Fibroblast of lung (primary cell): ENCODE data around the gene C19orf67. TPM values are rescaled to one million over a fixed set of nuclear protein-coding genes. Genes with fewer than 3 reads are reported as not detected.
A peak's percentile ranks its signal among the peaks of the same experiment; 100 is the strongest.

Experiments
- DNase-seq, 2 donors: peaks; one replicate each; pipeline versions ENCODE4 v3.0.0 to v3.0.0-alpha.2; 2010; ENCODE audit warnings: low read depth in 2 of 2
- H2AFZ ChIP-seq: 2 replicates; pipeline ENCODE4 v1.5.1; 2012; ENCODE audit warnings: low read length, control low read depth, inconsistent platforms
- H3K27ac ChIP-seq: 2 replicates; pipeline ENCODE4 v1.5.1; 2011; ENCODE audit warnings: low read length, control low read depth; ENCODE audit not compliant: insufficient read depth
- H3K27me3 ChIP-seq: 2 replicates; pipeline ENCODE4 v1.5.1; 2011; ENCODE audit warnings: mild to moderate bottlenecking, low read length; ENCODE audit not compliant: control insufficient read depth, insufficient read depth
- H3K36me3 ChIP-seq: 2 replicates; pipeline ENCODE4 v1.5.1; 2011; ENCODE audit warnings: low read length; ENCODE audit not compliant: control insufficient read depth, insufficient read depth
- H3K4me1 ChIP-seq: 2 replicates; pipeline ENCODE4 v1.5.1; 2011; ENCODE audit warnings: low read length; ENCODE audit not compliant: control insufficient read depth, insufficient read depth; ENCODE audit errors: extremely low read depth
- H3K4me2 ChIP-seq: 2 replicates; pipeline ENCODE4 v1.5.1; 2011; ENCODE audit warnings: low read length, control low read depth; ENCODE audit not compliant: insufficient read depth; ENCODE audit errors: extremely low read depth
- H3K4me3 ChIP-seq, 4 experiments: fragments of 200-600 bp in 1 of 4; sonication (generic) in 1 of 4; replicated peaks in 1 of 4; 2 replicates each; pipeline ENCODE4 v1.5.1; 2011 to 2016; ENCODE audit warnings: low read length in 4 of 4, low read depth in 3 of 4, mild to moderate bottlenecking in 3 of 4, control low read depth in 2 of 4, inconsistent platforms in 1 of 4, mixed read lengths in 1 of 4; ENCODE audit not compliant: insufficient read depth in 1 of 4; ENCODE audit errors: control extremely low read depth in 1 of 4
- H3K79me2 ChIP-seq: 2 replicates; pipeline ENCODE4 v1.5.1; 2012; ENCODE audit warnings: mild to moderate bottlenecking, low read length, inconsistent platforms; ENCODE audit not compliant: control insufficient read depth, insufficient read depth
- H3K9ac ChIP-seq: 2 replicates; pipeline ENCODE4 v1.5.1; 2011; ENCODE audit warnings: mild to moderate bottlenecking, low read length, control low read depth; ENCODE audit not compliant: insufficient read depth
- H3K9me3 ChIP-seq: 2 replicates; pipeline ENCODE4 v1.5.1; 2012; ENCODE audit warnings: low read depth, low read length; ENCODE audit not compliant: control insufficient read depth, insufficient read depth
- H4K20me1 ChIP-seq: 2 replicates; pipeline ENCODE4 v1.5.1; 2011; ENCODE audit warnings: low read length; ENCODE audit not compliant: control insufficient read depth, insufficient read depth; ENCODE audit errors: extremely low read depth
- CTCF ChIP-seq, 2 donors: IDR thresholded peaks in 1 of 2; conservative IDR thresholded peaks in 1 of 2; 1 replicate in 1 of 2; 2 replicates in 1 of 2; pipeline ENCODE4 v1.5.1; 2011 to 2012; ENCODE audit warnings: low read length in 2 of 2, control low read depth in 1 of 2, inconsistent platforms in 1 of 2, low read depth in 1 of 2, mild to moderate bottlenecking in 1 of 2
- EZH2 ChIP-seq: IDR thresholded peaks from 2 replicates; pipeline ENCODE4 v1.5.1; 2012; ENCODE audit warnings: low read length, control low read depth, mild to moderate bottlenecking; ENCODE audit errors: missing control alignments
- polyA plus RNA-seq, 2 donors: library from polyadenylated mRNA; depleted of rRNA in 1 of 2; stranded (reverse) in 1 of 2; unstranded in 1 of 2; fragments of >200 nt; gene quantifications; 2 replicates each; pipeline ENCODE4 v1.2.1, GENCODE V29; 2011 to 2012; ENCODE audit warnings: missing spikeins in 1 of 2
- total RNA-seq: library from RNA; depleted of rRNA; stranded (reverse); fragments of >200 nt; gene quantifications from 2 replicates; pipeline ENCODE4 v1.2.1, GENCODE V29; 2014

C19orf67 gene
- total and polyA plus RNA-seq, 2 donors (not counting 1 experiment from before 2014, with no cell fraction given): not detected

DNA sequence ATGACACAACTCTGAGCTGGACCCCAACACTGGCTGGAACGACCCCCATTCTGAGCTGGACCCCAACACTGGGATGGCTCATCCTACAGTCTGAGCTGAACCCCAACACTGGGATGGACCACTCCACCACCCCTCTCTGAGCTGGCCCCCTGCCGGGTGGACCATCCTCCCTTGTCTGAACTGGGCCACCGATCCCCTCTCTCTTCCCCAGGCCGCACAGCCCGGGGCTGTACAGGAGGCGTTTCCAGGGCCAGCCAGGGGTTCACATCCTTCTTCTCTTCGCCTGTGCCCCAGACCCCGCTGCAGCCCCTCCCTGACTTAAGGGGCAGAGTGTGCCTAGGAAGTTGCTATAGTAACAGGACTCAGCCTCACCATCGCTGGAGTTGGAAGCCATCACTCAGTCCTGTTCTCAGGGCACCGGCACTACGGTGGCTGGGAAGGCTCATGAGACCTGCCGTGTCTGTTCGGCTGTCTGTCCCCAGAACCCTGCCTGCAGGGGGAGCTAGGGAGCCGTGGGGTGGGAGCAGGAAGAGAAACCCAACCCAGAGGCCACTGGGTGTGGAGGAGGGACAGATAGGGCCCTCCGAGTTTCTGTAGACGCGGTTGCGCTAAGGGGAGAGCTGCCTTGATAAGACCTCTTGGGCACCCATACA, 28.3 kb upstream of the C19orf67 start:
- Histone ChIP-seq H3K36me3 (peaks cover 2% of the 10 kb centered on the region), H3K9ac (no peak overlapping the region), H2AFZ (no peak overlapping the region), H4K20me1 (no peaks in the 10 kb centered on the region), H3K4me2 (no peak overlapping the region), H3K27me3 (no peaks in the 10 kb centered on the region), H3K79me2 (peaks cover 50% of the 10 kb centered on the region), H3K4me3 (no peak overlapping the region), H3K9me3 (no peaks in the 10 kb centered on the region), H3K27ac (peak overlapping the region; percentile 82), H3K4me1 (peaks cover 30% of the 10 kb centered on the region)
- DNase-seq: no peak
- TF ChIP-seq EZH2: no peak
- TF ChIP-seq CTCF (conservative IDR thresholded peaks at IDR 0.05 in 1 of 2, IDR thresholded peaks at IDR 0.05 in 1 of 2; ENCODE audit: low read depth in 1 of 2, low read length in 2 of 2): no peak

GRCh38 chr19:14112809-14113385, 27.3 kb upstream of the C19orf67 start:
- H2AFZ ChIP-seq: peak overlapping the region; percentile 38
- peak overlapping the region; percentile 23 for H3K9ac ChIP-seq
- peak overlapping the region; percentile 75 for H3K4me2 ChIP-seq
- DNase-seq: no peak
- H3K4me3 ChIP-seq: peak overlapping the region in 1 of 4 experiments; percentile 14
- H3K4me1 ChIP-seq: peaks cover 24% of the 10 kb centered on the region
- H3K27me3 ChIP-seq: no peaks in the 10 kb centered on the region
- no peak for TF ChIP-seq CTCF (conservative IDR thresholded peaks at IDR 0.05 in 1 of 2, IDR thresholded peaks at IDR 0.05 in 1 of 2; ENCODE audit: low read depth in 1 of 2, low read length in 2 of 2)
- TF ChIP-seq EZH2: no peak
- peak overlapping the region; percentile 82 for H3K27ac ChIP-seq
- peaks cover 2% of the 10 kb centered on the region for H3K36me3 ChIP-seq
- H3K79me2 ChIP-seq: peaks cover 50% of the 10 kb centered on the region
- H4K20me1 ChIP-seq: no peaks in the 10 kb centered on the region
- H3K9me3 ChIP-seq: no peaks in the 10 kb centered on the region

GRCh38 chr19:14112051-14112808, 26.6 kb upstream of the C19orf67 start:
- H3K27me3 ChIP-seq: no peaks in the 10 kb centered on the region
- H3K4me2 ChIP-seq: peak overlapping the region; percentile 75
- no peaks in the 10 kb centered on the region for H3K9me3 ChIP-seq
- no peaks in the 10 kb centered on the region for H4K20me1 ChIP-seq
- peak overlapping the region; percentile 38 for H2AFZ ChIP-seq
- peaks cover 49% of the 10 kb centered on the region for H3K79me2 ChIP-seq
- no peak overlapping the region for H3K9ac ChIP-seq
- H3K27ac ChIP-seq: peak overlapping the region; percentile 82
- DNase-seq: no peak
- peaks cover 24% of the 10 kb centered on the region for H3K4me1 ChIP-seq
- TF ChIP-seq EZH2 (no peak), CTCF (conservative IDR thresholded peaks at IDR 0.05 in 1 of 2, IDR thresholded peaks at IDR 0.05 in 1 of 2; ENCODE audit: low read depth in 1 of 2, low read length in 2 of 2) (no peak)
- no peak overlapping the region for H3K4me3 ChIP-seq
- peaks cover 2% of the 10 kb centered on the region for H3K36me3 ChIP-seq
